Thymus (tissue), 11 donors: ENCODE results near the gene LPCAT4. TPM values are rescaled to one million over a fixed set of nuclear protein-coding genes. Genes with fewer than 3 reads are reported as not detected.
"Not testable (repeated sequence)": the region's sequence is repeated elsewhere in the genome, so short reads cannot be mapped to it uniquely, and the experiment has no call there.

ENCODE experiments used
- DNase-seq, 9 donors: peaks; one replicate each; pipeline ENCODE4 v3.0.0-alpha.2; 2013; ENCODE audit warnings: low spot score in 9 of 9, low read depth in 6 of 9, missing footprints in 1 of 9
- H3K27ac ChIP-seq, 2 donors: one replicate each; pipeline ENCODE4 v1.5.1; 2013; ENCODE audit warnings: control low read depth in 1 of 2, low read depth in 1 of 2, low read length in 1 of 2, mild to moderate bottlenecking in 1 of 2, moderate library complexity in 1 of 2
- H3K27me3 ChIP-seq, 2 donors: one replicate each; pipeline ENCODE4 v1.5.1; 2013; ENCODE audit warnings: low read length in 1 of 2; ENCODE audit not compliant: control insufficient read depth in 2 of 2, insufficient read depth in 1 of 2
- H3K36me3 ChIP-seq, 2 donors: one replicate each; pipeline ENCODE4 v1.5.1; 2013; ENCODE audit warnings: low read length in 1 of 2, mild to moderate bottlenecking in 1 of 2, moderate library complexity in 1 of 2; ENCODE audit not compliant: control insufficient read depth in 2 of 2, insufficient read depth in 2 of 2
- H3K4me1 ChIP-seq, 2 donors: one replicate each; pipeline ENCODE4 v1.5.1; 2013; ENCODE audit warnings: low read length in 2 of 2; ENCODE audit not compliant: control insufficient read depth in 2 of 2, insufficient read depth in 2 of 2
- H3K4me3 ChIP-seq, 2 donors: one replicate each; pipeline ENCODE4 v1.5.1; 2013; ENCODE audit warnings: low read length in 2 of 2, control low read depth in 1 of 2, mild to moderate bottlenecking in 1 of 2
- H3K9me3 ChIP-seq, 2 donors: one replicate each; pipeline ENCODE4 v1.5.1; 2013; ENCODE audit warnings: low read length in 1 of 2, mild to moderate bottlenecking in 1 of 2; ENCODE audit not compliant: control insufficient read depth in 2 of 2, insufficient read depth in 1 of 2
- WGBS: extraction: QIAGEN DNeasy Blood & Tissue Kit; methylation state at CpG from one replicate; pipeline ENCODE4 v1.1.7; 2013; 5-methylcytosine and 5-hydroxymethylcytosine counted together
- polyA plus RNA-seq: library from polyadenylated mRNA; stranded (reverse); fragments of 200-250 nt; gene quantifications from one replicate; pipeline ENCODE4 v1.2.3, GENCODE V29; 2013
- total RNA-seq: library from RNA; stranded (reverse); fragments of 120-200 nt; gene quantifications from one replicate; pipeline ENCODE4 v1.2.4, GENCODE V29; 2013
- donor health status: healthy.

The LPCAT4 gene
- total and polyA plus RNA-seq, 2 donors = 7.1 to 35.5 TPM

- WGBS = no CpG with 5 or more reads among the region's 16 CpGs
- H3K4me3 ChIP-seq = not testable (repeated sequence)
These were observed 22.6 kb upstream of the LPCAT4 start for GRCh38 chr15:34389594-34390086.

DNA sequence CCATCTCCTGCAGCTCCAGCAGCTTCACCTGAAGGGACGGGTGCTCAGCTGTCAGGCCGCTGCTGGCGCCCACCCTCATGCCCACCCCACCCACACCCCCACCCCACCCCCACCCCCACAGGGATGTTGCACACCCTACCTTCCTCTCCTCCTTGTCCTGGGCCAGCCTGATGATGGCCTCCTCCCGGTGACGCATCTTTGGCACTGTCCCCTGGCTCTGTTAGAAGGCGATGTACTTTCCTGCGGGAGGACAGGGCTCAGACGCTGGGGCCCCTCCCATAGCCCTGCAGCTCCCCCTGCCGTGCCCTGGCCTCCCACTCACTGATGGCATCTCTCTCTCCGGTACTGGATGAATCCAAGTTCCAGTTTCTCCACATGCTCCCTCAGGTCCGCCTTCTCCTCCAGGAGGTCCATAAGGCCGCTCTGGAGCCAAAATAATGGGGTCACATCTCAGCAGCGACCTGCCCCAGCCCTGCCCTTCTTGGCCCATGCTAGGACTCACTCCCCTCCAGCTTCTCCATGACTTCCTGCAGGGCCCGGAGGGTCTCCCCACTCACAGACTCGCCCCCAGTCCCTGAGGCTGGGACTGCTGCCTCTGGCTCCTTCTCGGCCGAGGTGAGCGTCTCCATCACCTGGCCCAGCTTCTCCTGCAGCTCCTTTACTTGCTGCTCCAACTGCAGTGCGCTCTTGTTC is 15.0 kb upstream of the LPCAT4 start:
- H3K27me3 ChIP-seq, H3K36me3 ChIP-seq, H3K27ac ChIP-seq, DNase-seq, H3K9me3 ChIP-seq, H3K4me1 ChIP-seq, H3K4me3 ChIP-seq: not testable (repeated sequence)
- no CpG with 5 or more reads among the region's 19 CpGs for WGBS

More at GRCh38 chr15:34389594-34390086, 22.6 kb upstream of the LPCAT4 start:
- not testable (repeated sequence) for DNase-seq, H3K27me3 ChIP-seq, H3K9me3 ChIP-seq, H3K4me1 ChIP-seq, H3K36me3 ChIP-seq, H3K27ac ChIP-seq

GRCh38 chr15:34380491-34380890 is 13.5 kb upstream of the LPCAT4 start:
- not testable (repeated sequence) for H3K27ac ChIP-seq

DNA sequence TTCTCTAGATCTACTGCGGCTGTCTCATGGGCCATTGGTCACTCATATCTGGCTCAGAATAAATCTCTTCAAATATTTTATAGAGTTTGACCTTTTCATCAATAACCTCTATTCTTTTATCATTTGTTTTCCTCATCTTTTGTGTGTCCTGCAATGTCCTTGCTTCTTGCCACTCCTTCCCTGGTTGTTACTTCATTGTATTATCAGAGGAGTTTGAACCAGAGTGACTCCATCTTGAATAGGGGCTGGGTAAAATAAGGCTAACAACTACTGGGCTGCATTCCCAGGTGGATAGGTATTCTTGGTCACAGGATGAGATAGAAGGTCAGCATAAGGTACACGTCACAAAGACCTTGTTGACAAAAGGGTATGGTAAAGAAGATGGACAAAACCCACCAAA is 9.9 kb upstream of the LPCAT4 start:
- H3K27me3 ChIP-seq = no peaks in the 10 kb centered on the region
- no peak overlapping the region for H3K4me3 ChIP-seq
- H3K36me3 ChIP-seq = no peaks in the 10 kb centered on the region
- no peaks in the 10 kb centered on the region for H3K4me1 ChIP-seq
- no peak for DNase-seq
- no peak overlapping the region for H3K27ac ChIP-seq
- H3K9me3 ChIP-seq = no peaks in the 10 kb centered on the region
- 98% methylated on average over 2 of the region's 2 CpGs for WGBS

More at GRCh38 chr15:34380491-34380890, 13.5 kb upstream of the LPCAT4 start:
- not testable (repeated sequence) for H3K36me3 ChIP-seq, H3K27me3 ChIP-seq, H3K9me3 ChIP-seq, H3K4me1 ChIP-seq, DNase-seq, H3K4me3 ChIP-seq
- WGBS = 98% methylated on average over 4 of the region's 4 CpGs

DNA sequence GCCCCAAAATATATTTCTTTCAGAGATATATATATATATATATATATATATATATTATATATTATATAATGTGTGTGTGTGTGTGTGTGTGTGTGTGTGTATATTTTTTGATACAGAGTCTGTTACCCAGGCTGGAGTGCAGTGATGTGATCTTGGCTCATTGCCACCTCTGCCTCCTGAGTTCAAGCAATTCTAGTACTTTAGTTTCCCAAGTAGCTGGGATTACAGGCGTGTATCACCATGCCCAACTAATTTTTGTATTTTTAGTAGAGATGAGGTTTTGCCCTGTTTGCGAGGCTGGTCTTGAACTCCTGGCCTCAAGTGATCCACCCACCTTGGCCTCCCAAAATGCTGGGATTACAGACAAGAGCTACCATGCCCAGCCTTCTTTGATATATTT is 8.5 kb upstream of the LPCAT4 start:
- not testable (repeated sequence) for H3K9me3 ChIP-seq, H3K4me3 ChIP-seq, H3K4me1 ChIP-seq, H3K27me3 ChIP-seq, H3K36me3 ChIP-seq, H3K27ac ChIP-seq, DNase-seq
- over 99% methylated on average over 2 of the region's 2 CpGs for WGBS

GRCh38 chr15:34374816-34375215 is 7.8 kb upstream of the LPCAT4 start:
- no peaks in the 10 kb centered on the region for H3K4me1 ChIP-seq
- H3K9me3 ChIP-seq = no peaks in the 10 kb centered on the region
- H3K27me3 ChIP-seq = no peaks in the 10 kb centered on the region
- H3K27ac ChIP-seq = no peak overlapping the region
- no peaks in the 10 kb centered on the region for H3K36me3 ChIP-seq
- no peak for DNase-seq
- H3K4me3 ChIP-seq = no peak overlapping the region
- 97% methylated on average over 2 of the region's 2 CpGs for WGBS

- 68% methylated on average over 8 of the region's 8 CpGs for WGBS
- H3K36me3 ChIP-seq = no peaks in the 10 kb centered on the region
- no peaks in the 10 kb centered on the region for H3K27me3 ChIP-seq
- H3K27ac ChIP-seq = no peak overlapping the region
- H3K9me3 ChIP-seq = no peaks in the 10 kb centered on the region
- H3K4me3 ChIP-seq = no peak overlapping the region
- DNase-seq = no peak
- no peaks in the 10 kb centered on the region for H3K4me1 ChIP-seq
These were observed 7.0 kb upstream of the LPCAT4 start for GRCh38 chr15:34373951-34374350.

DNA sequence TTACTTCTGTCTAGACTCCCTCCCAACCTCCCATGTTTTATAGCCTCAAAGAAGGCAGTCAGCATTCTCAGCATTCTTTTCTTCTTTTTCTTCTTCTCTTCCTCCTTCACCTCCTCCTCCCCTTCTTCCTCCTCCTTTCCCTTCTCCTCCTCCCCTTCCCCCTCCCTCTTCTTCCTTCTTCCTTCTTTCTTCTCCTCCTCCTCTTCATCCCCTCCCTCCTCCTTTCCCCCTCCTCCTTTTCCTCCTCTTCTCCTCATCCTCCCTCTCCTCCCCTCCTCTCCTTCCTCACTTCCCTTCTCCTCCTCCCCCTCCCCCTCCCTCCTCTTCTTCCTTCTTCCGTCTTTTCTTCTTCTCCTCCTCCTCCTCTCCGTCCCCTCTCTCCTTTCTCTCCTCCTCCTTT is 3.6 kb upstream of the LPCAT4 start:
- H3K27me3 ChIP-seq = no peaks in the 10 kb centered on the region
- H3K36me3 ChIP-seq = no peaks in the 10 kb centered on the region
- peaks cover 10 to 14% of the 10 kb centered on the region in 2 donors for H3K4me1 ChIP-seq
- no peak for DNase-seq
- H3K9me3 ChIP-seq = no peaks in the 10 kb centered on the region
- no peak overlapping the region for H3K27ac ChIP-seq
- no peak overlapping the region for H3K4me3 ChIP-seq
- 50% methylated on average over 2 of the region's 2 CpGs for WGBS

DNA sequence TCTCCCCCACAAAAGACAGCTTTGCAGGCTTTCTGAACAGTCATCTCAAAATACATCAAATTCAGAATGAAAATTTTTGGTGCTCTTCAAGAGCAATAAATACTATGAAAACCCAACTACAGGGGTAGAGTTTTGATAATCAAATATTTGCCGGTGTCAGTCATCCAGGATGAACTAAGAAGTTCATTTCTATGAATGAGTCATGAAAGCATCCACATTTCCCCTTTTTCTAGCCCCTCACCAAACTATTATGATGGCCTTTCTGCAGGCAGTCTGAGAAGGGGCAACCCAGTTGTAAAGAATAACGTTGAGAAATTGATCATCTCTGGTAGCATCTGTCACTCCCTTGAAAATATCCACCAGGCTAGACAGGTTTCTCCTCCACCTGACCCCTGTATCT is 3.1 kb upstream of the LPCAT4 start:
- no peak for DNase-seq
- Histone ChIP-seq H3K27me3 (no peaks in the 10 kb centered on the region), H3K27ac (no peak overlapping the region), H3K4me3 (no peak overlapping the region), H3K9me3 (no peaks in the 10 kb centered on the region), H3K4me1 (peaks cover 11 to 19% of the 10 kb centered on the region in 2 donors), H3K36me3 (no peaks in the 10 kb centered on the region)
- 91% methylated on average over 2 of the region's 2 CpGs for WGBS
